DOHH2 (cell line): ENCODE measurements around the gene CYP4V2.

ENCODE experiments used
- CTCF ChIP-seq: fragments of 200-600 bp; sonication (generic); IDR thresholded peaks from one replicate; pipeline ENCODE4 v1.5.1; 2014; ENCODE audit warnings: antibody characterized with exemption, mild to moderate bottlenecking, low read depth, low read length; ENCODE audit not compliant: poor library complexity, severe bottlenecking
- EZH2phosphoT487 ChIP-seq: fragments of 200-600 bp; sonication (generic); IDR thresholded peaks from 2 replicates; pipeline ENCODE4 v1.6.1; 2017; ENCODE audit warnings: borderline replicate concordance, mild to moderate bottlenecking, antibody characterized with exemption, low read length, moderate library complexity, mixed read lengths

DNA sequence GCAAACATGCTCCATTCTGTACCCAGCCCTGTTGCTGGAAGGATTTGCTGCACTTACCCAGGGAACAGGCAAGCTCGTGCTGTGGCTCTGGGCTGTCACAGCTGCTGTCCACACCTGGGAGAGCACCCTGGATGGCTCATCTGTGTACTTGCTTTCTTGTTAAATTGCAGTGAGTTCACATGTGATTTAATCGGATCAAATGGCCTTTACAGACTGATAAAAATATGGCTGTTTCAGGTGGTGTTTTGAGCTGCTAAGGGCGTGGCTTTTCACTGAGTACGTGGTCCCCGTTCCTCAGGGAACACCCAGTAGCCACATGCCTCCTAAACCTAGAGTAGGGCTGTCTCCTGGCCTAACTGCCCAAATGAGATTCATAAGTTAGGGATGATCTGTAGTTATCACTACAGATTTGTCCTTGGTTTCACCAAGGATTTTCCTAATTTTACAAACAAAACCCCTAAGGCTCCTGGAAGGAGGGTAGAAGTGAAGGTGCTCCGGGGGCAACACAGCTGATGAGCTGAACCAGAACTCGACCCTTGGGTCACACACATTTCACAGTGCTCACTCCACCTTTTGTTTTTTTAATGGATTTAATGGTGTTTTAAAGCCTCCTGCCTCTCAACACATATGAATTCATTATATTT lies 49.6 kb downstream of the CYP4V2 start:
- TF ChIP-seq CTCF (no peak), EZH2phosphoT487 (no peak)
